Choroid plexus epithelial cell (primary cell): ENCODE data around the gene THSD4.

ENCODE experiments used
- DNase-seq: peaks from one replicate; pipeline ENCODE4 v3.0.0-alpha.2; 2010; ENCODE audit warnings: low read depth
- H3K4me3 ChIP-seq: 2 replicates; pipeline ENCODE4 v1.5.1; 2011; ENCODE audit warnings: low read depth, mild to moderate bottlenecking, control low read depth, low read length, moderate library complexity
- TF ChIP-seq, protein P1 (sequence below): conservative IDR thresholded peaks from 2 replicates; pipeline ENCODE4 v1.5.1; 2011; ENCODE audit warnings: low read depth, mild to moderate bottlenecking, control low read depth, inconsistent platforms, low read length, moderate library complexity

The THSD4 gene

GRCh38 chr15:71687902-71688508, 572.7 kb downstream of the THSD4 start:
- no peak overlapping the region for H3K4me3 ChIP-seq
- DNase-seq: peak; percentile 73
- TF ChIP-seq, protein P1, sequence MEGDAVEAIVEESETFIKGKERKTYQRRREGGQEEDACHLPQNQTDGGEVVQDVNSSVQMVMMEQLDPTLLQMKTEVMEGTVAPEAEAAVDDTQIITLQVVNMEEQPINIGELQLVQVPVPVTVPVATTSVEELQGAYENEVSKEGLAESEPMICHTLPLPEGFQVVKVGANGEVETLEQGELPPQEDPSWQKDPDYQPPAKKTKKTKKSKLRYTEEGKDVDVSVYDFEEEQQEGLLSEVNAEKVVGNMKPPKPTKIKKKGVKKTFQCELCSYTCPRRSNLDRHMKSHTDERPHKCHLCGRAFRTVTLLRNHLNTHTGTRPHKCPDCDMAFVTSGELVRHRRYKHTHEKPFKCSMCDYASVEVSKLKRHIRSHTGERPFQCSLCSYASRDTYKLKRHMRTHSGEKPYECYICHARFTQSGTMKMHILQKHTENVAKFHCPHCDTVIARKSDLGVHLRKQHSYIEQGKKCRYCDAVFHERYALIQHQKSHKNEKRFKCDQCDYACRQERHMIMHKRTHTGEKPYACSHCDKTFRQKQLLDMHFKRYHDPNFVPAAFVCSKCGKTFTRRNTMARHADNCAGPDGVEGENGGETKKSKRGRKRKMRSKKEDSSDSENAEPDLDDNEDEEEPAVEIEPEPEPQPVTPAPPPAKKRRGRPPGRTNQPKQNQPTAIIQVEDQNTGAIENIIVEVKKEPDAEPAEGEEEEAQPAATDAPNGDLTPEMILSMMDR: no peak

GRCh38 chr15:71688509-71689094, 573.3 kb downstream of the THSD4 start:
- DNase-seq: no peak
- no peak overlapping the region for H3K4me3 ChIP-seq
- TF ChIP-seq, protein P1: no peak

DNA sequence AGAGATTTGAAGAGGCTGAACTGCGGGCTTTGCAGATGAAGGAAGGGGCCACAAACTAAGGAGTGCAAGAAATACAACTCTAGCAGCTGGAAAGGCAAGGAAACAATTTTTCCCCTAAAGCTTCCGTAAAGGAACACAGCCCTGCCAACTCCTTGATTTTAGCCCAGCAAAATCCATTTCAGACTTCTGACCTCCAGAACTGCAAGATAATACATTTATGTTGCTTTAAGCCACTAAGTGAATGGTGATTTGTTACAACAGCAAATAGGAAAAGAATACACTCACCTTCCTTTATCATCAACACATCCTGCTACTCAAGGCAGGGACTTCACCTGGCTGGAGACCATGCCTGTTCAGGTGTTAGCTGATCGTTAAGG, 575.8 kb downstream of the THSD4 start:
- DNase-seq: no peak
- TF ChIP-seq, protein P1: no peak
- H3K4me3 ChIP-seq: no peak overlapping the region

- H3K4me3 ChIP-seq: no peak overlapping the region
- DNase-seq: peak; percentile 74
- TF ChIP-seq, protein P1: no peak
Observed at GRCh38 chr15:71691458-71692417, 576.5 kb downstream of the THSD4 start.

GRCh38 chr15:71697236-71697635, 582.0 kb downstream of the THSD4 start:
- DNase-seq: no peak
- TF ChIP-seq, protein P1: no peak
- H3K4me3 ChIP-seq: no peak overlapping the region

GRCh38 chr15:71698030-71698429, 582.8 kb downstream of the THSD4 start:
- TF ChIP-seq, protein P1: no peak
- H3K4me3 ChIP-seq: no peak overlapping the region
- DNase-seq: no peak
